ENCODE data around the gene EMX2.

The EMX2 gene

GRCh38 chr10:117530791-117531190 is 11.8 kb upstream of the EMX2 start:
- POLR2A ChIA-PET, result no interaction called here
- no peak for DNase-seq (ENCODE audit: extremely low spot score)
- CTCF ChIA-PET, result no interaction called here
- TF ChIP-seq FOXM1 (IDR thresholded peaks at IDR 0.05; ENCODE audit: borderline replicate concordance) (no peak), TARDBP (IDR thresholded peaks at IDR 0.05) (no peak), CTBP1 (IDR thresholded peaks at IDR 0.05; ENCODE audit: borderline replicate concordance) (no peak), NFRKB (IDR thresholded peaks at IDR 0.05) (no peak), HDGF (IDR thresholded peaks at IDR 0.05; ENCODE audit: borderline replicate concordance) (no peak), SUZ12 (IDR thresholded peaks at IDR 0.05) (no peak)

- TF ChIP-seq NFRKB (IDR thresholded peaks at IDR 0.05) (no peak), FOXA1 (IDR thresholded peaks at IDR 0.05) (no peak), L3MBTL2 (conservative IDR thresholded peaks at IDR 0.05) (no peak)
- CTCF ChIA-PET, result no interaction called here
- no peak for DNase-seq (ENCODE audit: extremely low spot score)
- POLR2A ChIA-PET, result no interaction called here
Observed at GRCh38 chr10:117531371-117532002, 11.1 kb upstream of the EMX2 start.

- POLR2A ChIA-PET, result no interaction called here
- DNase-seq (ENCODE audit: extremely low spot score), result no peak
- CTCF ChIA-PET, result interaction anchor here (0.7 kb wide), 1 partner anchor 783 kb away, joined by 3 read pairs; no protein-coding TSS in a partner anchor
Observed at GRCh38 chr10:117532003-117532385, 10.6 kb upstream of the EMX2 start.

GRCh38 chr10:117532451-117533107 is 10.0 kb upstream of the EMX2 start:
- POLR2A ChIA-PET, result interaction anchor here (0.9 kb wide), 1 partner anchor 10 kb away, joined by 3 read pairs; the partner anchor contains the start of gene EMX2
- CTCF ChIA-PET, result interaction anchor here (0.7 to 1.1 kb wide), 2 partner anchors 342 to 782 kb away, joined by 3 read pairs; no protein-coding TSS in a partner anchor
- no peak for DNase-seq (ENCODE audit: extremely low spot score)
- TF ChIP-seq FOXM1 (IDR thresholded peaks at IDR 0.05; ENCODE audit: borderline replicate concordance) (no peak), CTBP1 (IDR thresholded peaks at IDR 0.05; ENCODE audit: borderline replicate concordance) (no peak)

More at GRCh38 chr10:117532003-117532385, 10.6 kb upstream of the EMX2 start:
- no peak for TF ChIP-seq FOXK2 (IDR thresholded peaks at IDR 0.05)
- TF ChIP-seq SUZ12 (IDR thresholded peaks at IDR 0.05), result no peak
- TF ChIP-seq L3MBTL2 (conservative IDR thresholded peaks at IDR 0.05), result no peak
- TF ChIP-seq TARDBP (IDR thresholded peaks at IDR 0.05), result no peak
- no peak for TF ChIP-seq NFRKB (IDR thresholded peaks at IDR 0.05)
- TF ChIP-seq ZNF384 (IDR thresholded peaks at IDR 0.05), result no peak
- TF ChIP-seq SP1 (IDR thresholded peaks at IDR 0.05), result no peak
- TF ChIP-seq ELF4 (IDR thresholded peaks at IDR 0.05), result no peak
- no peak for TF ChIP-seq PKNOX1 (IDR thresholded peaks at IDR 0.05)
- TF ChIP-seq FOXA1 (IDR thresholded peaks at IDR 0.05), result no peak
- TF ChIP-seq CTBP1 (IDR thresholded peaks at IDR 0.05; ENCODE audit: borderline replicate concordance), result no peak
- TF ChIP-seq HDGF (IDR thresholded peaks at IDR 0.05; ENCODE audit: borderline replicate concordance), result no peak
- TF ChIP-seq BHLHE40 (IDR thresholded peaks at IDR 0.05; ENCODE audit: borderline replicate concordance), result no peak
- no peak for TF ChIP-seq FOXM1 (IDR thresholded peaks at IDR 0.05; ENCODE audit: borderline replicate concordance)

- POLR2A ChIA-PET, result interaction anchor here (0.9 kb wide), 1 partner anchor 9 kb away, joined by 3 read pairs; the partner anchor contains the start of gene EMX2
- DNase-seq (ENCODE audit: extremely low spot score), result no peak
- CTCF ChIA-PET, result interaction anchor here (1.1 kb wide), 1 partner anchor 343 kb away, joined by 3 read pairs; no protein-coding TSS in a partner anchor
- TF ChIP-seq HDGF (IDR thresholded peaks at IDR 0.05; ENCODE audit: borderline replicate concordance) (no peak), FOXK2 (IDR thresholded peaks at IDR 0.05) (no peak), BHLHE40 (IDR thresholded peaks at IDR 0.05; ENCODE audit: borderline replicate concordance) (no peak), ELF4 (IDR thresholded peaks at IDR 0.05) (no peak), LEF1 (IDR thresholded peaks at IDR 0.05; ENCODE audit: borderline replicate concordance) (no peak), SP1 (IDR thresholded peaks at IDR 0.05) (no peak), L3MBTL2 (conservative IDR thresholded peaks at IDR 0.05) (no peak), NFRKB (IDR thresholded peaks at IDR 0.05) (no peak), SUZ12 (IDR thresholded peaks at IDR 0.05) (no peak)
Observed at GRCh38 chr10:117533507-117534281, 8.9 kb upstream of the EMX2 start.

GRCh38 chr10:117534321-117535297 is 7.9 kb upstream of the EMX2 start:
- TF ChIP-seq ZNF384 (IDR thresholded peaks at IDR 0.05), result no peak
- TF ChIP-seq FOXK2 (IDR thresholded peaks at IDR 0.05), result no peak
- TF ChIP-seq CTBP1 (IDR thresholded peaks at IDR 0.05; ENCODE audit: borderline replicate concordance), result no peak
- TF ChIP-seq SUZ12 (IDR thresholded peaks at IDR 0.05), result no peak
- no peak for TF ChIP-seq SP1 (IDR thresholded peaks at IDR 0.05)
- no peak for TF ChIP-seq PKNOX1 (IDR thresholded peaks at IDR 0.05)
- TF ChIP-seq FOXA1 (IDR thresholded peaks at IDR 0.05), result no peak
- TF ChIP-seq ARNT (IDR thresholded peaks at IDR 0.05), result no peak
- no peak for TF ChIP-seq FOXM1 (IDR thresholded peaks at IDR 0.05; ENCODE audit: borderline replicate concordance)
- TF ChIP-seq BHLHE40 (IDR thresholded peaks at IDR 0.05; ENCODE audit: borderline replicate concordance), result no peak
- no peak for TF ChIP-seq TARDBP (IDR thresholded peaks at IDR 0.05)
- TF ChIP-seq LEF1 (IDR thresholded peaks at IDR 0.05; ENCODE audit: borderline replicate concordance), result no peak
- ChIA-PET CTCF (no interaction called here), POLR2A (no interaction called here)
- DNase-seq (ENCODE audit: extremely low spot score), result no peak

Data from HEK293T (cell line).